ENCODE results near the gene VPS37B. TPM values are rescaled to one million over a fixed set of nuclear protein-coding genes. Genes with fewer than 3 reads are reported as not detected.
A peak's percentile ranks its signal among the peaks of the same experiment; 100 is the strongest.

The VPS37B gene
- 54.9 and 58.5 TPM in 2 replicates for total RNA-seq (2013; cell fraction: nucleolus; rRNA removed)
- total RNA-seq (2014; rRNA removed) (47.5 and 53.3 TPM in 2 replicates), total RNA-seq (2014; rRNA removed; fragmentation: Illumina TruSeq; extraction: Trizol) (22.3 and 26.5 TPM in 2 replicates), total RNA-seq (2021) (68.6 and 68.7 TPM in 2 replicates), polyA plus RNA-seq (2011; rRNA removed) (11.7 and 13.0 TPM in 2 replicates), polyA plus RNA-seq (2014; fragmentation: Illumina TruSeq; extraction: Trizol) (20.1 and 29.5 TPM in 2 replicates), polyA plus RNA-seq (2014; fragmentation: Nextera tagmentation; extraction: Ambion mirVana) (1 to 10 TPM in 1 of 2 experiments, under 1 TPM in 1; 0.66 to 1.7 TPM), polyA plus RNA-seq (2014; rRNA removed) (54.0 and 63.8 TPM in 2 replicates), polyA plus RNA-seq (2016; fragmentation: Nextera tagmentation; extraction: Ambion mirVana) (10 to 100 TPM; 49.7 to 52.6 TPM), polyA minus RNA-seq (2011; rRNA and poly(A)+ RNA removed) (10.7 and 17.4 TPM in 2 replicates), Bru-seq, nascent RNA (percentile 97 among the genes with signal in this experiment), BruChase-seq, experiment 1, labeled RNA remaining after a 6-hour chase (percentile 94 among the genes with signal in this experiment), BruChase-seq, experiment 2, labeled RNA remaining after a 2-hour chase (percentile 97 among the genes with signal in this experiment)
- polyA plus RNA-seq (2011; ENCODE audit: low read depth) = 7.5 TPM
- 22.7 and 26.9 TPM in 2 replicates for polyA plus RNA-seq (2011; cell fraction: cytosol; rRNA removed)
- 24.3 and 28.7 TPM in 2 replicates for polyA plus RNA-seq (2011; cell fraction: nucleus; rRNA removed)
- 18.5 and 21.4 TPM in 2 replicates for polyA plus RNA-seq (2012)
- polyA minus RNA-seq (2011; cell fraction: cytosol; rRNA and poly(A)+ RNA removed) = 11.3 and 11.4 TPM in 2 replicates
- 8.9 and 18.9 TPM in 2 replicates for polyA minus RNA-seq (2011; cell fraction: nucleus; rRNA and poly(A)+ RNA removed)
- long read RNA-seq, experiment 1, transcript VPS37B-201 (4 exons, 3,028 nt) = major isoform, 7 of 12 reads
- long read RNA-seq, experiment 1, partial matches to known transcripts = 0 of 12 reads
- long read RNA-seq, experiment 1, other reads (novel, unspliced or antisense) = 5 of 12 reads
- long read RNA-seq, experiment 2, partial matches to known transcripts = 3 of 7 reads
- long read RNA-seq, experiment 2, other reads (novel, unspliced or antisense) = 4 of 7 reads

GRCh38 chr12:122895704-122896636 lies at the start of gene VPS37B:
Gene VPS37B (minus strand): TSS chr12:122896124. CDS start chr12:122896062, 62 bp downstream.
- ChIA-PET CTCF (interaction anchor here (0.6 to 12.3 kb wide), 7 partner anchors 16 to 104 kb away, joined by 3 to 107 read pairs (median 9); no protein-coding TSS in a partner anchor), SMC1A (ENCODE audit: uncharacterized antibody, unreplicated experiment) (interaction anchor here (1.2 to 3.0 kb wide), 6 partner anchors 10 to 54 kb away, joined by 4 to 31 read pairs (median 7); no protein-coding TSS in a partner anchor), POLR2A (interaction anchor here (0.5 to 3.8 kb wide), 9 partner anchors 7 to 384 kb away, joined by 3 to 21 read pairs (median 3); no protein-coding TSS in a partner anchor), RAD21 (ENCODE audit: unreplicated experiment) (interaction anchor here (1.0 to 3.0 kb wide), 6 partner anchors 10 to 341 kb away, joined by 3 to 18 read pairs (median 5); no protein-coding TSS in a partner anchor)
- ATAC-seq (peak; percentile 38), DNase-seq (ENCODE audit: low read depth, low spot score) (no peak), FAIRE-seq (no peak)
- peak within 1 kb of the TSS; percentile 81 for H3K4me2 ChIP-seq (ENCODE audit: control insufficient read depth, insufficient read depth)
- 10% methylated on average over 65 of the region's 81 CpGs for WGBS (ENCODE audit: insufficient coverage, insufficient replicate concordance, low lambda C conversion rate, missing lambda C conversion rate)
- peaks cover 44% of the 10 kb centered on the region for H3K4me1 ChIP-seq (ENCODE audit: control insufficient read depth, insufficient read depth, low read length)
- no peaks in the 10 kb centered on the region for H3K36me3 ChIP-seq (ENCODE audit: control insufficient read depth in 2 of 2, insufficient read depth in 2 of 2, low read length in 1 of 2)
- H2AFZ ChIP-seq (ENCODE audit: control insufficient read depth, low read depth, low read length) = peak within 1 kb of the TSS; percentile 20
- peaks cover 38% of the 10 kb centered on the region for H3K79me2 ChIP-seq (ENCODE audit: control insufficient read depth, insufficient read depth, low read length)
- in situ Hi-C loops (cut with MboI) = no loop called here
- peak within 1 kb of the TSS; percentile 72 for H3K9ac ChIP-seq (ENCODE audit: control insufficient read depth, insufficient read depth, low read length)
- BruUV-seq (replicated peaks) = no TSS peak
- peak within 1 kb of the TSS; percentile 34 for H3K27ac ChIP-seq (ENCODE audit: control insufficient read depth, insufficient read depth)
- no peaks in the 10 kb centered on the region; the same call in 1 of the 2 replicates for H4K20me1 ChIP-seq (ENCODE audit: control insufficient read depth, insufficient read depth)
- peak within 1 kb of the TSS; percentile 69 for H3K4me3 ChIP-seq
- no peaks in the 10 kb centered on the region; the same call in 2 of the 3 replicates for H3K9me3 ChIP-seq (replicated peaks; ENCODE audit: control insufficient read depth, insufficient read depth, low read length)
- intact Hi-C loops (cut with micrococcal nuclease; ENCODE audit: unreplicated experiment) = no loop called here
- no peaks in the 10 kb centered on the region for H3K27me3 ChIP-seq (replicated peaks in 1 of 2; ENCODE audit: control insufficient read depth in 2 of 2, insufficient read depth in 2 of 2, low read length in 1 of 2)
- TF ChIP-seq JUND (IDR thresholded peaks at IDR 0.05; ENCODE audit: low read depth, low read length) (peak; percentile 92), SIN3A (IDR thresholded peaks at IDR 0.05; ENCODE audit: low read depth, low read length) (peak; percentile 51; the same call in 1 of the 2 replicates), ATF2 (IDR thresholded peaks at IDR 0.05; ENCODE audit: low read length) (peak; percentile 98), PAX5 (IDR thresholded peaks at IDR 0.05; ENCODE audit: borderline replicate concordance, low read depth, low read length) (peak; percentile 36; the same call in 1 of the 2 replicates), PRDM15 (CRISPR knock-in tag; IDR thresholded peaks at IDR 0.05) (peak; percentile 74; the same call in 1 of the 2 replicates), FOXM1 (IDR thresholded peaks at IDR 0.05; ENCODE audit: low read depth, low read length) (no peak), JUNB (IDR thresholded peaks at IDR 0.05) (peak; percentile 27; the same call in 1 of the 2 replicates), POLR2A (IDR thresholded peaks at IDR 0.05; ENCODE audit: low read depth, low read length) (peak; percentile 93), TCF3 (IDR thresholded peaks at IDR 0.05; ENCODE audit: borderline replicate concordance, insufficient read depth, low read depth, low read length) (0 out of 2 replicates have a peak, but pooled peaks have one; percentile 36), MEF2B (IDR thresholded peaks at IDR 0.05; ENCODE audit: partially characterized antibody, poor library complexity, severe bottlenecking) (peak; percentile 45), MXI1 (IDR thresholded peaks at IDR 0.05; ENCODE audit: low read depth, low read length) (0 out of 2 replicates have a peak, but pooled peaks have one; percentile 43), MTA2 (IDR thresholded peaks at IDR 0.05; ENCODE audit: low read depth) (0 out of 2 replicates have a peak, but pooled peaks have one; percentile 35)

Data from GM12878 (cell line).